ENCODE measurements around the gene PECR.

- no peak for TF ChIP-seq CTCF (IDR thresholded peaks at IDR 0.05)
- no peak for TF ChIP-seq POLR2A (IDR thresholded peaks at IDR 0.05)
These were observed 11.4 kb downstream of the PECR start for GRCh38 chr2:216070195-216070594.
